ENCODE results near the gene FAM171A1. TPM values are rescaled to one million over a fixed set of nuclear protein-coding genes. Genes with fewer than 3 reads are reported as not detected.
"Not testable (repeated sequence)": the region's sequence is repeated elsewhere in the genome, so short reads cannot be mapped to it uniquely, and the experiment has no call there.

Gene FAM171A1
- total RNA-seq, 1 donor from 2014 or later = 51.9 TPM

DNA sequence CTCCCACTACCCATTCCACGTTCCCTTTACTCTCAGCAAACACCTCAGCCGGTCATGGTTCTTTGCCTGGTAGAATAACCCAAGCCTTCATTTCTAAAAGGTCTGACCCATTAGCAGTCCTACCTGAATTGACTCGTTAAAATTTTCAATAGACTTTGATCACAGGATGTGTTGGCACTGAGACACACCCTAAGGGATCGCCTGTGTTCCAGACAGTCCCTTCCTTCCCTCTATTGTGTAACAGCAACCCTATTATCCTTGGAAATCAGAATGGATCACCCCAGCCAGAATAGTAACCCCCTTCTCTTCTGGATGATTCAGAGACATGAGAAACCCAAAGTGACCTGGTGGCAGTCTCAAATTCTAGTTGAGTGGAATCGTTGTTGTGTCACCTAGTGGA is 20.4 kb upstream of the FAM171A1 start:
- no peak overlapping the region for H3K4me3 Mint-ChIP-seq (ENCODE audit: unreplicated experiment)
- FAIRE-seq = no peak
- peaks cover 2% of the 10 kb centered on the region for H3K27me3 ChIP-seq (ENCODE audit: insufficient read depth, low read length)

GRCh38 chr10:15388172-15388571 is 17.1 kb upstream of the FAM171A1 start:
- H2AFZ ChIP-seq (ENCODE audit: low read depth, low read length); H3K4me3 ChIP-seq (ENCODE audit: insufficient read depth, low read depth, low read length); H3K27me3 ChIP-seq (ENCODE audit: insufficient read depth, low read length); H3K4me1 Mint-ChIP-seq (ENCODE audit: low read depth, unreplicated experiment); H3K36me3 Mint-ChIP-seq (ENCODE audit: low read depth, unreplicated experiment); H3K36me3 ChIP-seq (ENCODE audit: insufficient read depth, low read length); H3K79me2 ChIP-seq (ENCODE audit: insufficient read depth, low read length); H3K27ac ChIP-seq (ENCODE audit: low read depth, low read length); H3K9ac ChIP-seq (ENCODE audit: low read length); H3K4me1 ChIP-seq (ENCODE audit: insufficient read depth, low read length); DNase-seq (ENCODE audit: low read depth); H3K9me3 ChIP-seq (ENCODE audit: insufficient read depth, low read depth, low read length); H3K4me2 ChIP-seq (ENCODE audit: low read length); H3K27me3 Mint-ChIP-seq (ENCODE audit: low read depth, unreplicated experiment); H4K20me1 ChIP-seq (ENCODE audit: insufficient read depth, low read length); FAIRE-seq; H3K27ac Mint-ChIP-seq (ENCODE audit: unreplicated experiment); H3K9me3 Mint-ChIP-seq (ENCODE audit: unreplicated experiment); H3K4me3 Mint-ChIP-seq (ENCODE audit: unreplicated experiment): not testable (repeated sequence)

More for the DNA sequence above, 20.4 kb upstream of the FAM171A1 start:
- no peaks in the 10 kb centered on the region for H3K4me1 ChIP-seq (ENCODE audit: insufficient read depth, low read length)
- no peaks in the 10 kb centered on the region for H4K20me1 ChIP-seq (ENCODE audit: insufficient read depth, low read length)
- Mint-ChIP-seq H3K9me3 (ENCODE audit: unreplicated experiment) (no peaks in the 10 kb centered on the region), H3K27ac (ENCODE audit: unreplicated experiment) (no peak overlapping the region), H3K36me3 (ENCODE audit: low read depth, unreplicated experiment) (no peaks in the 10 kb centered on the region), H3K4me1 (ENCODE audit: low read depth, unreplicated experiment) (no peaks in the 10 kb centered on the region), H3K27me3 (ENCODE audit: low read depth, unreplicated experiment) (peaks cover 4% of the 10 kb centered on the region)
- H3K9me3 ChIP-seq (ENCODE audit: insufficient read depth, low read depth, low read length) = no peaks in the 10 kb centered on the region
- H3K4me3 ChIP-seq (ENCODE audit: insufficient read depth, low read depth, low read length) = no peak overlapping the region
- H2AFZ ChIP-seq (ENCODE audit: low read depth, low read length) = no peak overlapping the region
- no peak overlapping the region for H3K27ac ChIP-seq (ENCODE audit: low read depth, low read length)
- H3K36me3 ChIP-seq (ENCODE audit: insufficient read depth, low read length) = no peaks in the 10 kb centered on the region
- no peak overlapping the region for H3K9ac ChIP-seq (ENCODE audit: low read length)
- no peak for DNase-seq (ENCODE audit: low read depth)
- H3K79me2 ChIP-seq (ENCODE audit: insufficient read depth, low read length) = no peaks in the 10 kb centered on the region
- no peak overlapping the region for H3K4me2 ChIP-seq (ENCODE audit: low read length)
- TF ChIP-seq, protein P1, sequence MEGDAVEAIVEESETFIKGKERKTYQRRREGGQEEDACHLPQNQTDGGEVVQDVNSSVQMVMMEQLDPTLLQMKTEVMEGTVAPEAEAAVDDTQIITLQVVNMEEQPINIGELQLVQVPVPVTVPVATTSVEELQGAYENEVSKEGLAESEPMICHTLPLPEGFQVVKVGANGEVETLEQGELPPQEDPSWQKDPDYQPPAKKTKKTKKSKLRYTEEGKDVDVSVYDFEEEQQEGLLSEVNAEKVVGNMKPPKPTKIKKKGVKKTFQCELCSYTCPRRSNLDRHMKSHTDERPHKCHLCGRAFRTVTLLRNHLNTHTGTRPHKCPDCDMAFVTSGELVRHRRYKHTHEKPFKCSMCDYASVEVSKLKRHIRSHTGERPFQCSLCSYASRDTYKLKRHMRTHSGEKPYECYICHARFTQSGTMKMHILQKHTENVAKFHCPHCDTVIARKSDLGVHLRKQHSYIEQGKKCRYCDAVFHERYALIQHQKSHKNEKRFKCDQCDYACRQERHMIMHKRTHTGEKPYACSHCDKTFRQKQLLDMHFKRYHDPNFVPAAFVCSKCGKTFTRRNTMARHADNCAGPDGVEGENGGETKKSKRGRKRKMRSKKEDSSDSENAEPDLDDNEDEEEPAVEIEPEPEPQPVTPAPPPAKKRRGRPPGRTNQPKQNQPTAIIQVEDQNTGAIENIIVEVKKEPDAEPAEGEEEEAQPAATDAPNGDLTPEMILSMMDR (IDR thresholded peaks at IDR 0.05; ENCODE audit: insufficient read depth, low read depth, low read length) = no peak
- no peak for TF ChIP-seq EZH2 (IDR thresholded peaks at IDR 0.05; ENCODE audit: insufficient read depth, low read length)

DNA sequence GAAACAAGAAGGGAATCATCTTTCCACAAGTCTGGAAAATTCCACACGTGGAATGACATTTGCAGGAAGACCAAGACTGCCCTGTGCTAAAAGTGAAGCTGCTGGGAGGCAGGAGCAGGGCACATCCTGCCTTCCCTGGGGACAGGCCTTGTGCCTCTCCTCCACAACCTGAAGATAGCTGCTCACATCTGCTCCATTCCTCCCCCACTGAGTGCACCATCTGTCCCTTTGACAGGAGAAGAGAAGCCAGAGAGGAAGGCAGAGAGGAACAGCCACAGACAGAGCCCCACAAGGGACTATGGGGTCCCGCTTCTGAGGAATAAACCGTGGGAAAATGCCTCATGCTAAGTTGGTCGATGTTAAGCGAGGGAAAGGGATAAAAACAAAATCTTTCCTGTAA is 15.9 kb upstream of the FAM171A1 start:
- Histone ChIP-seq H3K36me3 (ENCODE audit: insufficient read depth, low read length) (no peaks in the 10 kb centered on the region), H4K20me1 (ENCODE audit: insufficient read depth, low read length) (no peaks in the 10 kb centered on the region), H3K4me3 (ENCODE audit: insufficient read depth, low read depth, low read length) (no peak overlapping the region), H2AFZ (ENCODE audit: low read depth, low read length) (no peak overlapping the region), H3K4me1 (ENCODE audit: insufficient read depth, low read length) (no peaks in the 10 kb centered on the region), H3K27me3 (ENCODE audit: insufficient read depth, low read length) (peaks cover 6% of the 10 kb centered on the region), H3K9me3 (ENCODE audit: insufficient read depth, low read depth, low read length) (no peaks in the 10 kb centered on the region), H3K79me2 (ENCODE audit: insufficient read depth, low read length) (no peaks in the 10 kb centered on the region), H3K9ac (ENCODE audit: low read length) (no peak overlapping the region), H3K4me2 (ENCODE audit: low read length) (no peak overlapping the region), H3K27ac (ENCODE audit: low read depth, low read length) (no peak overlapping the region)
- Mint-ChIP-seq H3K4me1 (ENCODE audit: low read depth, unreplicated experiment) (no peaks in the 10 kb centered on the region), H3K9me3 (ENCODE audit: unreplicated experiment) (no peaks in the 10 kb centered on the region), H3K4me3 (ENCODE audit: unreplicated experiment) (no peak overlapping the region), H3K36me3 (ENCODE audit: low read depth, unreplicated experiment) (no peaks in the 10 kb centered on the region), H3K27me3 (ENCODE audit: low read depth, unreplicated experiment) (peaks cover 5% of the 10 kb centered on the region), H3K27ac (ENCODE audit: unreplicated experiment) (no peak overlapping the region)
- TF ChIP-seq, protein P1 (IDR thresholded peaks at IDR 0.05; ENCODE audit: insufficient read depth, low read depth, low read length) = no peak
- no peak for TF ChIP-seq EZH2 (IDR thresholded peaks at IDR 0.05; ENCODE audit: insufficient read depth, low read length)
- FAIRE-seq = no peak
- DNase-seq (ENCODE audit: low read depth) = no peak

Data from astrocyte (in vitro differentiated cells and primary cell).